DLD1 (cell line): Measurements from ENCODE around the gene SGMS1.

Experiments
- in situ Hi-C: cut with HindIII; loops from 2 replicates; pipeline ENCODE4 v1.10.0; 2017; ENCODE audit warnings: low sequenced_read_pairs

The SGMS1 gene

DNA sequence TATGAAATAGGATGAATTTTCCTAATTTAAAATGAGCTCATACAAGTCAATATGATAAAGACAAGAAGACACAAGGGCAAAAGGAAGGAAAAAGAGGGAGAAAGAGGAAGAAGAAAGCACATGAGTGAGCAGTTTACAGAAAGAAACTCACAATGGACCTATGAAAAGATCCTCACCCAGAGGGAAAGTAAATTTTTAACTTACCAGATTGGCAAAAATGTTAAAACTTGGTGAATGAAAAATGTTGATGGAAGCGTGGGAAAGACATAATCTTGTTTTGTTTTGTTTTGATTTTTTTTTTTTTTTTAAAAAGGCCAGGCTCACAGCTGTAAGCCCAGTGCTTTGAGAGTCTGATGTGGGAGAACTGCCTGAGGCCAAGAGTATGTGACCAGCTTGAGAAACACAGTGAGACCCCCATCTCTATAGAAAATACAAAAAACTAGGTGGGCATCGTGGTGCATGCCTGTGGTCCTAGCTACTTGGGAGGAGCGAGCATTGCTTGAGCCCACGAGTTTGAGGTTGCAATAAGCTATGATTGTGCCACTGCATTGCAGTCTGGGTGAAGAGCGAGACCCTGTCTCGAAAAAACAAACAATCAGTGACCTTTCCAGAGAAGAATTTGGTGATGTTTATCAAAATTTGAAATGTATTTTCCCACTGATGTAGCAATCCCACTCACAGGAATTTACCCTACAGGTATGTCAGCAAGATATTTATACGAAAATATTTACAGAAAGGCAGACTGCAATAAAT lies 219.6 kb downstream of the SGMS1 start:
- in situ Hi-C loops: no loop called here

DNA sequence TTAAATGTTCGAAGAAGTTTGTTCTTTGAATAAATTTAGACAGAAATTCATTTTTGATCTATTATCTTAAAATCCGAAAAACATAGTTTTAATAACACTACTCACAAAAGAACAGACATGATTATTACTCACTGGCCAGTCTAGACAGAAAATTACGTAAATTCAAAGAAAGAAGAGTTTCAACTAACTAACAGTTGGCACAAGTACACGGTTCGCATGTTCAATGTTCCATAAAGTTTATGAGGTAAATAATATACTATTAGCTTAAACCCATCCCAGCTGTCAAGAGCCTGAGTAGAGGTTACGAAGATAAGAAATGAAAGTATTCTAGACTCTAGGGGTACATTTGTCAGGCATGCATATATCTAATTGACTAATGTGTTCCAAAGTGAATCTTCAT lies 220.7 kb downstream of the SGMS1 start:
- in situ Hi-C loops: no loop called here

DNA sequence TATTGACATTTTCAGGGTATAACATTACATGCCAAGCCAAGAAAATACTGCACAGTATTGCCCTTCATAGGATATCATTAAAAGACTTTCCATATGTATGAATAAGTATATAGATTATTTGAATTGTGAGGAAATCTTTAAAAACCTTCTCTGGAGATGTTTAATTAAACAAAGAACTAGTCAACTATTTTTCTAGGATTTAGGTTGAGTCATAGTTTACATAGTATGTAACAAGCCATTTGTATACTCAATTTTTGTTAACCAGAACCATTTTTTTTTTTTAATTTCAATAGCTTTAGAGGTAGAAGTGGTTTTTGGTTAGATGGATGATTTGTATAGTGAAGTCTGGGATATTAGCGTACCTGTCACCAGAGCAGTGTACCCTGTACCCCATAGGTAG lies 221.3 kb downstream of the SGMS1 start:
- in situ Hi-C loops: no loop called here

DNA sequence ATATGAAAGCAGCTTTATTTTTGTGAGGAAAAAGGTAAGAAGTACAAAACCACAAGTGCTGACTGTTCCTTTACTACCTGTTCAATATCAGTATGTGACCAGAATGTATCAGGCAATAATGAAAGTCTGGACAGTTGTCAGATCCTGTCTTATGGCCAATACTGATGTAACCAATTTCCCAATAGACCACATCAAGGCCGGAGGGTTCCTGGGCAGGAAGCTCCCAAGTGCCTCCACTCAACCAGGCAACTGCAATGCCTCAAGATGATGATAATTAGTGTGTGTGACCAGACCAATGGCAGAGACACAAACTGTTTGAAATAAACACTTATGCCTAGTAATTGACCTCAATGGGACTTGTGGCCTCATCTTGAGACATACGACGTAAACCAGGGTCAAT lies 223.1 kb downstream of the SGMS1 start:
- in situ Hi-C loops: no loop called here

DNA sequence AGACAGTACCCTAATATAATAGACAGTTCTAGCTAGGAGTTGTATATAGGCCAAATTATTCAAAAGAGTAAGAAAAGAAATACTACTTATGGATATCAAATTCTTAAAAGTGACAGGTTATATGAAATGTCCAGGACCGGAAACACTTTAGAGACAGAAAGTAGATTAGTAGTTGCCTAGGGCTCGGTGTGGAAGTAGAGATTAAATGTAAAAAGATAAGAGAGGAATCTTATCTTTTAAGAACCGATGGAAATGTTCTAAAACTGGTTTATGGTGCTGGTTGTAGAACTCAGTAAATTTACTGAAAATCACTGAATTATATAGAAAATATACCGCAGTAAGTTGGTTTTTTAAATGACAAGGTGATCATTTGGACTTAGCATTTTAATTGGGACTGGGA lies 224.9 kb downstream of the SGMS1 start:
- in situ Hi-C loops: loop anchor here (10.0 kb wide), 1 partner anchor 84 kb away; no protein-coding TSS in a partner anchor

DNA sequence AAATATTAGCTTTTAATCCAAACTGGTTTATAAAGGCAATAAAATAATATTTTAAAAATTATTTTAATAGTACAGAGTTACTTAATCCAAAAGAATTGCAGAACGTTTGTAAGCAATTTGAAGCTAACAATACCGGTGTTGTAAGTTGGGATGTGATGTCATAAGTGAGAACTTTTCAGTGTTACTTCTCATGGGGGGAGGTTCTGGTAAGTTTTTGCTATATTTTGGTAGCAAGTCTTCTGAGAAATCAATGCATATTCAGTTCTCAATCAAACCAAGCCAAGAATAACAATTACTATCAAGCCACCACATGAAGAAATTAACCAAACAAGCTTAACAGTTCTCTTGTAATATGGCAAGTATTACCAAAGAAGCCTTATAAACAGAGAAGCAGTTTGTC lies 225.4 kb downstream of the SGMS1 start:
- in situ Hi-C loops: loop anchor here (10.0 kb wide), 1 partner anchor 84 kb away; no protein-coding TSS in a partner anchor

DNA sequence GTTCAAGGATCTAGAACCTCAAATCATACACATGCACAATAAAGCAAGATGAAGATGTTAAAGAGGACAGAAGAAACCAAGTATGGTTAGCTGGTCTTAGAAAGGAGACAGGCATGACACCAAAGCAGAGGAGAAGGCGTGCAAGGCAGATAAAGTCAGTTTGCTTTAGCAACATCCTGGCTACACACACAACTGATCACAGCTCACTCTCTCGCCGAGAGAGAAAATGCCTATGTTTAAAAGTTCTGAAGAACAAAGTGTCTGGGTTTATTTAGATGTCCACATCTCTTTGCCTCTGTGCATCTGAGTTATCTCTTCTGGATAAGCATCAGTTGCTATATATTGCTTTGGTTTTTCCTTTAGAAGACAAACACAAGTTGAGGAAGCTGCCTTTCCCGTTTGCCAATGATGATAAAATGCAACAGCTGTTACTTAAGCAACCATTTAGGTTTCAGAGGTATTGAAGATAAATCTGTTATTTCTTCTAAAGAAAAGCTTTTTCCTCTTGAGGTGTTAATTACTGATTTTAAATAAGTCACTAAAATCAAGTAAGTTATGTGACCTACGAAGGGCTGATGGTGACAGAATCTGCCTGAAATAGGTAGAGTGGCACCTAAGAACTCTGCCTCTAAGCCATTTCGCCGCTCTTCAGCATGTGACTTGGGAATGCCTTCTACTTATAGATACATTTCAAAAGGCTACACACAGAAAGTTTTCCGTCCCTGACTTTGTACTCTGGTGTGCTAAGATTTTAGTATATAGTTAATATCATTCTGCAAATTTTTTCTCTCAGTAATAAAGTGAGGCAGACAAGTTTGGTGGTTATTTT lies 226.2 kb downstream of the SGMS1 start:
- in situ Hi-C loops: loop anchor here (10.0 kb wide), 1 partner anchor 83 kb away; no protein-coding TSS in a partner anchor

DNA sequence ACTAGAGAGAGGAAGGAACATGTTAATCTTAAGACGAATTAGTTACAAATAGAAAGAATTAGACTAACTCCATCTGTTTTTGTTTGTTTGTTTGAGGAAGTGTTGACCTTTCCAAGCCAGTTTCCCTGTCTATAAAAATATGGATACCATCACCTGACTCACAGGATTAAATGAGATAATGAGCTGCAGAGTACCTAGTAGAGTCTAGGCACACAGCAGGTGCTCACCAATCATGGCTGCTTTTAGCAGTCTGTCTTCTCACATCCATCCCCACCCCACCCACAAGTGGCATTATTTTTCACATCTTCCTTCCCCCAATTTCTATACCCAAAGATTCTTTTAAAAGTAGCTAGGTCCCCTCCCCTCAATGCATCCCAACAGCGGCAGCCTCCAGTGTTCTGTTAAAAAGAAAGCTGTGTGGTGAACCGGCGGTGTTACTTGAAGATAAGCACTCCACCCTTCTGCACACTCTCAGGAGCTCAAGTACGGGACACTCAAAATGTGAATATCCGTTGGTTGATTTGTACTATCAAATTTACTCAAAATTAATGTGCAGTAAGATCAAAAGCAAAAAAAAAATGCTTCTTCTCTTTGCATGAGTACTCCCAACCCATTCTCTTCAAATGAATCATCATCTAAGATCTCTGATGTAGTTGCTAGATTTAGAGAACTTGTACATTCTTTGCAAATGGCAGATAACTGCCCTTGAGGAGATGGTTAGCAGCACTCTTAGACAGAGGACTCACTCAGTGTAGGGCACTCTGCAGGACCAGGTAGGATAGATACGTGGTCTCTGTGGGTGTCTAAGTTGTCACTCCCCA lies 227.1 kb downstream of the SGMS1 start:
- in situ Hi-C loops: loop anchor here (10.0 kb wide), 1 partner anchor 82 kb away; no protein-coding TSS in a partner anchor

DNA sequence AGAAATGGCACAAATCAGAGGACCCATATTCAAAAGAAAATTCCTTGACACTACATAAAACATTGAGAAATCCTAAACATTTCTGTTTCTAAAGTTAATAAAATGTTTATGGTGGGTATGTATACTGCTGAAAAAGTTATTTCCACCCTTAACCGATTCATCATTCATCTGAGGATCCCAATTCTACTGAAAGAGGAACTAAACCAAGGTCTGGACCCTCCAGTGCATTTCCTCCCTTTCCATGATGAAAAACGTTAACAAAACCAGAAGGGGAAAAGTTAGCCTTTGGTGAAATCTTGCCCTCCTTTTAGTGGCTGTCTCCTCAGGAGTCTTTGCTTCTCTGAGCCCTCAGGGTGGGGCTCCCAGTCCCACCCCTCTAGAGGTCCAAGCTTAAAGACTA lies 227.9 kb downstream of the SGMS1 start:
- in situ Hi-C loops: loop anchor here (10.0 kb wide), 1 partner anchor 81 kb away; no protein-coding TSS in a partner anchor

DNA sequence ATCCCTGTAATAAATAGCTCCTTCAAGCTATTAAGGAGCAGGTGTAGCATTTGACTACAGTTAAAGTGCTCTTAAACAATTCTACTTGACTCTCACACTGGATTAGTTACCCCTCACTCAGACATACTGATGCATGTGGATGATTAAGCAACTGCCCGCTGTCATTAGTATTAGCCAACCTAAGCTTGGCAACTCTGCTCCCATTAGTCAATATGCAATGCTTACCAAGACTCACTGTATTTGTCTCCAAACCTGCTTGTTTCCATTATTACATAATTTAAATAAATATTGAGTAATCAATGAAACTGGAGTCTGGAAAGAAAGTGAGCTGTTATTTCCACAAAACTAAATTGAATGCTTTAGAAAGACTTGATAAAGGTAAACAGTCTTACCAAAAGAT lies 228.5 kb downstream of the SGMS1 start:
- in situ Hi-C loops: loop anchor here (10.0 kb wide), 1 partner anchor 80 kb away; no protein-coding TSS in a partner anchor

DNA sequence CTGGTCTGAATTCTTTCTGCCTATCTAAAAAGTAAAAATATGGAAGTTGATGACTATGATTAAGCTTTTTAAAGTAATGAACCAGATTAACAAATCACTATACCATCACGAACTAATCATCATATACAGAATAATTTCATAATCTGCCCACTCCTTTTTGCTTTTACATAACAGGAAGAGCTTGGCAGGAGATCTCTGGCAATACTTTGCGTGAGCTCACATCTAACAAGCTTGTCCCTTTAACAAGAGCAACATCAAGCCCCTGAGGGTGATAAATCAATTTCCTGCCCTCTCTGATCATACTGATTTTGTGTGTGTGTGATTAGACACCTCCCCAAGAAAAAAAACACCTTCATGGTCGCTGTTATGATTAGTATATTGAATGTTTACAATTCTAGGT lies 228.9 kb downstream of the SGMS1 start:
- in situ Hi-C loops: loop anchor here (10.0 kb wide), 1 partner anchor 80 kb away; no protein-coding TSS in a partner anchor

DNA sequence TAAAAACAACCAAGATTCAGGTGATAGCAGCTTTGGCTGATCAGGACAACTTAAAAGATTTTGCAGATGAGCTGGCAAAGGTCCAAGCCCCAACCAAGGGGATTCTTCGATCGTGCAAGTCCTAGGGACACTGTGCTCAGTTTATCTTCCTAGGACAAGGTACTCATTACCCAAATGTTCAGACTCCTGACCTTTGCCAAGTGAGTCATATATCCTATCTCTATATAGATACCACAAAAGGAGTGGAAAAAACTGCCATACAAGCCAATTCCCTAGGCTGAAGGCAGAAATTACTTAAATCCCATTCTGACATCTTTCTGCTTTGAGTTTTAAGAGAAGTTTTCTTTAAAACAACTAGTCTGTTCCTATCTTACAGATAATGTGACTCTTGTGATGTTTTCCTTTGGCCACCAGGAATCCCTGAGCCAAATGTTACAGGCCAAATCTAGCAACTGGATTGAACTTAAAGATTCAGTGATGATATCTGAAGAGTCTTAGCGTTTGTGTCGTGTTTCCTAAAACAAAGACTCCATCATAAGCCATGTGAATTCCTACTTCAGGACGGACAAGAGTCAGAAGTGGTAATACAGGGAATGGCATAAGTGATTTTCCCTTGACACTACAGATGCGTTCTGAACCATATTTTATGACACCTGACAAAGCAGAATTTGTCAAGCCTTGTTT lies 229.8 kb downstream of the SGMS1 start:
- in situ Hi-C loops: loop anchor here (10.0 kb wide), 1 partner anchor 79 kb away; no protein-coding TSS in a partner anchor

DNA sequence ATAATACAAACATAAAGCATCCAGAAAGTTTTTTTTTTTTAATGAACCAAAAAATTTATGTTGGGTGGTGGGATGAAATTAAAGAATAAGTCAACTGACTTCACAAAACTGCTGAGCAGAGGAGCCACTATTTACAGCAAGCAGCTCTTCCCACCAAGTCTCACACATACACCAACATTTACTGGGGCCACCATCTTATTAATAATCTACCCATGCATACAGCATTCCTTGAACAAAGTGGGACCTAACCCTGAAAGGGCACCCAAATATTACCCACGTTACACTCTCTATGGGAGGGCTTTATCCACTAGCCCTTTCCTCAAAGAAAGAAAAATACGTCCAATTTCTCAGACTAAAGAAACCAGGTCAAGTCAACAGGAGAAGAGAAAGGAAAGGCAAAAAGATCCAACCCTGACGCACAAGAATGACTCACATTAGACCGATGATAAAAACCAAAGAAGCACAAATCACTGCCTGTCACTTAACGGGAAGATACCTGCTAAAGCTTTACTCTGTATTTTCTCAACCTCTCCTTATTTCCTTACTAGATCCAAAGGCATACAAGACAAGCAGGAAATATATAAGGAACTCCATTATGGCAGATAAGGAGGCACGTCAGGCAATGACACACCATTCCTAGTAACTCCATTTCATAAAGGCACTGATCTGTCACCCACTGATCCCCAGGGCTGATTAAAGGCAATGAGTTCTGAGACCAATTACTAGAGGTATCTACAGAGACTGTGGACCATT lies 230.6 kb downstream of the SGMS1 start:
- in situ Hi-C loops: loop anchor here (10.0 kb wide), 1 partner anchor 78 kb away; no protein-coding TSS in a partner anchor

DNA sequence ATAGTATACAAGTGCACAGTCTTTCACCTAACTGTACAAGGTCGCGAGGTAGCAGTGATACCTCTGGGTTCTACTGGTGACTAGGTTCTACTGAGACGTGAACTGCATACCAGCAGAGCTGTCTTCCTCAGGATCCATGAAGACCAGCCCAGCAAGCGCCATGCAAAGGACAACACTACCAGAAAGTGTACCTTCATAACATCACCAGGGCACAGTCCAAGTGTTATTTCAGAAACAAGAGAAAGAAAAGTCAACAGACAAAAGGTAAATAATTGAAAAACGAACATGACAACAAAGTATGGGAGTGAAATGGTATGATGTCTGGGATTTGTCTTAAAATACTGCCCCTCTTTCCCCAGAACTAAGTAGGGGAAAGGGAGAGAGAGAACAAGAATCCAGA lies 231.3 kb downstream of the SGMS1 start:
- in situ Hi-C loops: loop anchor here (10.0 kb wide), 1 partner anchor 78 kb away; no protein-coding TSS in a partner anchor

DNA sequence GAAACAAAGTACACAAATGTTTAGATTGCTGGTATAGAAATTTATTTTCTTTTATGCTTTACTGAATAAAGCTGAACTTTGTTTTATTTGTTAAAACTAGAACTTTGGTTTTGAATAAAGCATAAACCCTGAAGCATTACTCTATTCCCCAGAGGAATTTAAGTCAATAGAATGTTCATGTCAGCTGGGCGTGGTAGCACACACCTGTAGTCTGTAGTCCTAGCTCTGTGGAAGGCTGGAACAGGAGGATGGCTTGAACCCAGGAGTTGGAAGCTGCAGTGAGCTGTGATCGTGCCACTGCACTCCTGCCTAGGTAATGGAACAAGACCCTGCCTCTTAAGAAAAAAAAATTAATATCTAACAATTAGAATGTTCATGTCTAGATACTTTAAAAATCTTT lies 233.5 kb downstream of the SGMS1 start:
- in situ Hi-C loops: loop anchor here (10.0 kb wide), 1 partner anchor 76 kb away; no protein-coding TSS in a partner anchor

DNA sequence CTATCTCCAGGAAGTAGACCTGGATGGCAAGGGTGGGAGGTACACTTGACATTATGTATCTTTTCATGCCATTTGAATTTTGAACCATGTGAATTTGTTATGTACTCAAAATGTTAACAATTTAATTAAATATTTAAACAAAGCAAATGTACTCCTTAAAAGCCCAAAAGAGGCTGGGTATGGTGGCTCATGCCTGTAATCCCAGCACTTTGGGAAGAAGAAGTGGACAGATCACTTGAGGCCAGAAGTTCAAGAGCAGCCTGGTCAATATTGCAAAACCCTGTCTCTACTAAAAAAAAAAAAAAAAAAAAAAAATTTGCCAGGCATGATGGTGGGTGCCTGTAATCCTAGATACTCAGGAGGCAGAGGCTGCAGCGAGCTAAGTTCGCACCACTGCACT lies 235.6 kb downstream of the SGMS1 start:
- in situ Hi-C loops: no loop called here

DNA sequence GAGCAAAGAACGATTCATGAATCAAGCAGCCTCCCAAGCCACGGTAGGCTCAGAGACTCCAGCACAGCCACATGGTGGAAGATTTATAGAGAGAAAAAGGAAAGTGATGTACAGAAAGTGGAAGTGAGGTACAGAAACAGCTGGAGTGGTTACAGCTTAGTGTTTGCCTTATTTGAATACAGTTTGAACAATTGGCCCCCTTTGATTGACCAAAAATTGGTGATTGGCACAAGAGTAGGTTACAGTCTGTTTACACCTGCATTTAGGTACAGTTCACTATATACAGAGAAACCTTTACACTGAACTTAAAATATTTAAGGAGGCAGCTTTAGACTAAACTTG lies 236.1 kb downstream of the SGMS1 start:
- in situ Hi-C loops: no loop called here

DNA sequence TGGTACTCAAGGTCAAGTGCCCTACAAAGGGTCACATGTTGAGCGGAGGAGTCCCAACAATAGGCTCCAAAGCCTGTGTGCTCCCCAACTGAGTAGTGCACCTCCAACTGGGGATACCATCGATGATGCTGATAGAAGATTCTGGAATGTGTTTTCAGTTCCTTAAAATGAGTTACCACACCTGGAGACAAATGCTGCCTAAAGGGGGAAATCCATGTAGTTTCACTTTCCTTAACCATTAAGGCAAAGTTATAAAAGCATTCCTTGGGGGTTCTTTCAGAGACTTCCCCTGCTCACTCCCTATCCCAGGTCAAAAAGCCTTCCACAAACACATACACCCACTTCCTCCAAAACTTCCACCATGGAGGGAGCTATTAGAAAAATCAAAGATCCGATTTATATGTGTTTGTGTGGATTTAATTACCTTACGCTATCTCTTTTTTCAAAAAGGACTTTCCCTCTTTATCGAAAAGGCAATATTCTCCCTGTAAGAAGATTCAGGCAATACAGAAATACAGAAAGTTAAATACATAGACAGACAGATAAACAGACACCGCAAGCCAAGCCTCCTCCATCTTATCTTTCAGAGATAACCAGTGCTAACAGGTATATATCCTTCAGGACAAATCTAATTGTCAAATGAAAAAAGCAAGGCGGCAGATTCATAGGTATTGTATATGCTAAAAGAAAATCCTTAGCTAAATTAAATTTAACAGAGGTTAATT lies 236.6 kb downstream of the SGMS1 start:
- in situ Hi-C loops: no loop called here

DNA sequence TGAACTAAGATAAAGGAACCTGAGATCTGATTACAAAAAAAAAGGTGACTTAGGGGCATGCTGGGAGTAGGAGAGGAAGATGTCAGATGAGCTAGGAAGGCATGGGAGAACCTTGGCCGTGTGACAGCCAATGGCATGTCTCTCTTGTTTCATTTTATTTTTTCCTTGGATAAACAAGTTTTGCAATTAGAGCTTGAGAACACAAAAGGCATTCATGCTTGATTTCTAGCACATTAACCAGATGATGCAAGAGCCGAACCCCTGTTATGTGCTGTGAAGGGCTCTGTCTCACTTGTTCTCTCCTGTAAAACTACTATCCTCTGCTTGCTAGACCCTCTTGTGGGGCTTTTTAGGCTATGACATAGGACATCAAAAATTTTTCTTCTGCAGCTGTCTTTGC lies 238.1 kb downstream of the SGMS1 start:
- in situ Hi-C loops: no loop called here
